GM18511 (cell line): ENCODE results near the gene C19orf67.

Experiments used
- ATAC-seq: cut with Tn5 transposase; IDR thresholded peaks from one replicate; pipeline ENCODE4 v1.9.1; 2021; ENCODE audit warnings: mild to moderate bottlenecking, moderate library complexity; ENCODE audit not compliant: unreplicated experiment

The C19orf67 gene

DNA sequence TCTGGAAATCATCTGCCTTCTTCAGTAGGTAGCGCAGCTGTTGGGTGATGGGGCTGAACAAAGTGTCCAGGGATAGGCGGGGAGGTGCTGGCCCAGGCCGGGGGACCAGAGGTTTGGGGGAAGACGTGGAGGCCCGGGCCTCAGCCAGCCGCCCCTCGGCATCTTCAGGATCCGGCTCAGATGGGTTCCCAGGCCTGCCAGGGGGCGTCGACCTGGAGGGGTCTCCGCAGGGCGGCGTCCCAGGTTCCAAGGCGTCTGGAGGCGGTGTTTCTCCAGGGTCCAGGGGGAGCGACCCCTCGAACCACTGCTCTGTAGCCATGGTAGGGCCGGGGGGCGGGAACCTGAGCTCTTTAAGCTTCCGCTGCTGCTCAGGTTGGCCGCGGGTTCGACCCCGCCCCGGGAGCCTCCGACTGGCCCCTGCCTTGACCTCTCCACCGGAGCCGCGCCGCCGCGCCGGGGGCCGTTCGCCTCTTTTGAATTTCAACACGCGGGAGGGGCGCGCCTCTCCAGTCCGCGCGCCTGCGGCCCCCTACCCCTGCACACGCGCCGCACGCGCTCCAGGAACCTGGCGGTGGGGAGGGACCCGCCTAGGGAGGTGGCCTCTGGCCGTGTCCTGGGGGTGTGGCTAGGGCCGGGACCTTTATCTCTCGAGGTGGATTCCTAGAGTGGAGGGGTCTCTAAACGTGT lies at the start of gene C19orf67:
TSS of gene C19orf67 (minus strand) at position 475 of the 687 bp plus-strand sequence. CDS start at position 319, 156 bp downstream.
- ATAC-seq, result no peak

DNA sequence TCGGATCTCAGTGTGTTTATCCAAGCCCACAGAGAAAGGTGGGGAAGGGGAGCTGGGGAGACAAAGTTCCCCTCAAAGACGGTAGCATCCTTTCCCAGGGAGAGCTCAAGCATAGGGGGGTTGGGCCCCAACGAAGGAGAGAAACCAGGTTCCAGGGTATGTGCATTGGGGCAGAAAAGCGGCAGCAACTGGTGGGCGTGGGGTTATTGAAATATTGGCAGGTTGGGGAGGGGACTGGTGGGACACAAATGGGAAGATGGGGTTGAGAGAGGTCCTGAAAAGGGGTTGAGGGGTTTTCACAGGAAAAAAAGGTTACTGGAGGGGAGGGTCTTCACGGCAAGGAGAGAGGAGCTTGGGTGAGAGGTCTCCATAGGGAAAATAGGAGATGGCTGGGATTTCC lies 49.8 kb upstream of the C19orf67 start:
- ATAC-seq, result no peak

DNA sequence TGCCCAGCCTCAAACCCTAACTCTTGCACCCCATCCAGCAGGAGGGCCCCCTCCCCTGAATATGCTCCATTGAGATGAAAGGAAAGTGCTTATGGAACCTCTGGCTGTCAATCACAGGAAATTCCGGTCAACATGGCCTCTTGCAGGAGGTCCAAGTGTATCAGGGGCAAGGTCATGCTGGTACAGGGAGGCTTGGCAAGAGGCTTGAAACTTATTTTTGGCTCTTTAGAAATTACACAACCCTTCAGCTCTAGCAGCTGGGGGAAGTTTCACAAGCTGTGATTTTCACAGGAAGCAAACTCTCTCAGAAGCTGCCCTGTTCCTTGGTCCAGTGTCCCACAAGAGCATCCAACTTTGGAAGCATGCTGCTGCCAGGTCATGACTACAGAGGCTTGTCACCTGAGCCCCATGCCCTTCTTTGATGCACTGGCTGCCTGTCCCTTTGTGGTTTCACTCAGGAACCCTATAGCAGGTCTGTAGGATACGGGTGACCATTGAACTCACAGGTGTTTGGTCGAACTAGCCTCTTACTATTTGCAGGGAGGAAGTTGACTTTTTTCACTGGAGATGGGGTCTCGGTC lies 42.4 kb upstream of the C19orf67 start:
- ATAC-seq, result no peak

DNA sequence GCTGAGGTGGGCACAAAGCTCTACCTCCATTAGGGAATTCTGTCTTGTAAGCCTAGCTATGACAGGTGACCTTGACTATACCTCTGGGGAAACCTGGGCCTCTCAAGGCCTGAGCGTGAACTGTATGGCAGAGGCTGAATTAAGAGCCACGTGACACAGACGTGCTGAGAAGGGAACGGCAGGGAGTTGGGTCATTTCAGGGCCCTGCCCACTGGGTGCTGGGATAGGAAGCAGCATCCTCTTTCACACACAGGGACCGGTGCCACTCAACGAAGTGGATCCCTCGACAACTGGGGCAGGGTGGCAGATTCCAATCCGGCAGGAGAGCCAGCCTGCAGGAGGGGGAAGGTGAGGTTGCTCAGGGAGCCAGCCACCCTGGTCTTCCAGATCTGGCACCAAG lies 41.6 kb upstream of the C19orf67 start:
- ATAC-seq, result no peak

DNA sequence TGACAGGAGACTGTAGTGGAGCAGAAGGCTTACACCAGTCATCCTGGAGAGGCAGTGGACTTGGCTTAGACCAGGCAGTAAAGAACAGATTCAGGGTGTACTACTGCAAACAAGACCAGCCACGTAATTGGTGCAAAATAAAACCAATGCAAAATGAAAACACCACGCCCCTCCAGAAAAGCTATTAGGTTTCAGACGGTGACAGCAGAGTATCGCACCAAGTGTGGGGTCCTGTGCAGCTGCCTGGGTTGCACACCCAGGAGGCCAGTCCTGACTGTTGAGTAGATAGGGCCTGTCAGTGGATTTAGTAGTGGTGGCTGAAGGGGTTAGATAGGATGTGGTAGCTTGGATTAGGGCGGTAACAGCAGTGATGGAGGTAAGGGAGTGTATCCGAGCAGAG lies 37.3 kb upstream of the C19orf67 start:
- ATAC-seq, result no peak

DNA sequence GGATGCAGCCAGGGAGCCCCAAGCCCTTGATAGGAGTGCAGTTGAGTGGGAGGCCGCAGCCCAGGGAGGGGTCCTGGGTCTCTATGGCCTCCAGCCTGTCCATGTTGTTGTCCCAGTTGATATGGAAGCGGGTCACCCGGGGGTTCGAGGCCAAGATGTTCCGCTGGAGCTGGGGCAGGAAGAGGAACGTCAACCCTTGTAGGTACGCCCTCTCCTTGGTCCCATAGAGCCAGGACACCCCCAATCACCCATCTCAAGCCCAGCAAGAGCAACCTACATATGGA lies 34.9 kb upstream of the C19orf67 start:
- no peak for ATAC-seq

DNA sequence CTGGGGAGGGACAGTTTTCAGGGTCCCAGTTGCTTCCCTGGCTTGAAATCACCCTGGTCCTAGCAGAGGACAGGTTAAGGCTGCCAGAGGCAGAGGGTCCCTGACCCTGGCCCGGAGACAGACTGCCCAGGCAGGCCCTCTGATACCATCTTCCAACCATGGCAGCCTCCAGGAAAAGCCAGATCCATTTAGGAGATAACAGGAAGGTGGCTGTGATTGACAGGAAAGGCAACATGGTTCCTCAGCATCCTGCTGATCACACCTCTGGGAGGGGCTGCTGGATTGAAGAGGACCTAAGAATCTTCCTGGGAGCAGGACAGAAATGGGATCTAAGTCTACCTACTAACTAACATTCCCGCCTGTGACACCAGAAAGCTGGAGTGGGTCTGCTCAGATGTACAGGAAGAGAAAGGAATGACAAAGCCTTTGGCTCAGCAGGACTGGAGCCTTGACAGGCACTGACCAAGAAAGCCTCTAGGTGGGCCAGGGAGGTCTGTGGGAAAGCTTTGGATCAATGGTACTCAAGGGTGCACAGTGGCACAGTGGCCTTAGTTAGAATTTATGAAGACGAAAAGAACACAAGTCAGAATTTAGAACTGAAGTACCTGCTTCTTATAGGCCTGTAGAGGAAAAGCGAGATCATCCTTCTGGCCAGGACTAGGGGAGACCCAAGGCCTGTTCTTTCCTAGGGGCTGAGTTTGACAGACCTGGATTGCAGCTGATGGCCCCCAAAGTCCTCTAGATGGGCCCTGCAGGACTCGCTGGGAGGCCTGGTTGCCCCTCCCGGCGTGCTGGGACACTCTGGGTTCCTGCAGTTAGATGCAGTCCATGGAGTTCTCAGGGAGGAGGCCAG lies 34.3 kb upstream of the C19orf67 start:
- ATAC-seq, result no peak

DNA sequence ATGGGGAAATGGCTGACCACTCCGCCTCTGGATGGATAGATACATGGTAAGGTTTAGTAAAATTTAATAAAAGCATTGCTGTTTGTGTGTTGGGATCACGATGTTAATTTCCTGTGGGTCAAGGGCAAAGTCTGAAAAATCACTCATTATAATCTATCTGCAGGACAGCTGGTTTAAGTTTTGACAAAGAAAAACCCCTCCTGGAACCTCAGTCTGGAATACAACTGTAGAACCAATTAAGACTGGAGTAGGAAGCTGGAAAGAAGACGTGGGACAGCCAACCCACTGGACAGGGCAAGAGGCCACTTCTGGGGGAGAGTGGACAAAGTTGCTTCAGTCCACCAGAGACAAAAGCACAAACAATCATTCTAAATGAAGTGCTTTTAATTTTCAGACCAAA lies 33.6 kb upstream of the C19orf67 start:
- no peak for ATAC-seq

DNA sequence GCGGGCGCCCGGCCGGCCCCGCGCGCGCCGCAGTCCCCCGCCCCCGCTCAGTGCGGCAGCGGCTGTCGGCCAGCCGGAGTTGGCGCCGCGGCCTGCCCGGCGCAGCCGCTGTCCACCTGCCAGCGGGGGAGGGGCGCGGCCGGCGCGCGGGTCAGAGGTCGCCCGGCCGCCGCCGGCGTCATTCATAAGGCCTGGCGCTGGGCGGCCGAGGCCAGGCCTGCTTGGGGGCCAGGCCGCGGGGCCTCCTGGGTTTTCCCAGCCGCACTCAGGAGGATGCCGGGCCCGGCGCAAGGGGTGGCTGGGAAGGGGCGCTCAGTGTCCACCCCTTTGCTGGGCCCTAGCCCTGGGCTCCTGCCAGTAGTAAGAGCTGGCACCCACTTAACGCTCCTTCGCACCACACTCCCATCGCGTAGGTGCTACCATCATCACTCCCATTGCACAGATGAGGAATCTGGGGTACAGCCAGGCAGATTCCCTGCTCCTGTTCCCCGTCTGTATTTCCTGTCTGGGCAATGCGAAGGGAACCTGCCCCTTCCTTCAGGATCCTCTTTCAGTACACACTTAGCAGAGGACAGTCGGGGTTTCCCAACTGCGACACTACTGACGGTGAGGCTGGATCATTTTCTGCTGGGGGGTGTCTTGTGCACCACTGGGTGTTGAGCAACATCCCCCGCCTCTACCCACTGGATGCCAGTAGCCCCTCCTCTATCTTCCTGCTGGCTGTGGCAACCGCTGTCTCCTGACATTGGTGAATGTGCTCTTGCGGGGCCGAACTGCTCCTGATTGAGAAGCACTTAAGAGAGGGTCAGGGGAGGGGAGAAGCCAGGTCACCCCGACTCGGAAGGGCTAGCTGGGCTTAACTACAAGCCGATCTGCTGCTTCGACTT lies 32.8 kb upstream of the C19orf67 start:
- no peak for ATAC-seq

DNA sequence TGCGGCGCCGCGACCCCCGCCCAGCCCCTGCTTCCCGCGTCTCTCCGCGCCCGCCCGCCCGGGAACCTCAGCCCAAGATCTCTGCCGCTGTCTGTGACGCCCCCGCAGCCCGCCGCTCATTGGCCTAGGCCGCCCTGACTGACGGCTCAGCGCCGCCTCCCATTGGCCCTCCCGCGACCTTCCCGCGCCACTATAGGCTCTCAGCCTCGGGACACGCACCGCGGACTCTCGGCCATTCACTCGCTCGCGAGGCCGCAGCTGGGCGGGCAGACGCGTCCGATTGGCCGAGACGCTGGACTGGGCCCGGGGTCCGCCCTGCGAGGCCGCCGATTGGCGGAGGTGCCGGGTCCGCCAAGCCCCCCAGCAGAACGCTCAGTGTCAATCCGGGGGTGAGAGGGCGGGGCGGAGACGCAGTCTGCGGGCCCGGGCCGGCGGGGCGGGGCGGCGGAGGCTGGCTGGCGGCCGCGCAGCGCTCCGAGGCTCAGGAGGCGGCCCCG lies 32.1 kb upstream of the C19orf67 start, which contains the start of gene PRKACA:
TSS of gene PRKACA (minus strand) at position 95 of the 497 bp plus-strand sequence. CDS start 215 bp downstream, outside the sequence.
- ATAC-seq, result peak; percentile 92

DNA sequence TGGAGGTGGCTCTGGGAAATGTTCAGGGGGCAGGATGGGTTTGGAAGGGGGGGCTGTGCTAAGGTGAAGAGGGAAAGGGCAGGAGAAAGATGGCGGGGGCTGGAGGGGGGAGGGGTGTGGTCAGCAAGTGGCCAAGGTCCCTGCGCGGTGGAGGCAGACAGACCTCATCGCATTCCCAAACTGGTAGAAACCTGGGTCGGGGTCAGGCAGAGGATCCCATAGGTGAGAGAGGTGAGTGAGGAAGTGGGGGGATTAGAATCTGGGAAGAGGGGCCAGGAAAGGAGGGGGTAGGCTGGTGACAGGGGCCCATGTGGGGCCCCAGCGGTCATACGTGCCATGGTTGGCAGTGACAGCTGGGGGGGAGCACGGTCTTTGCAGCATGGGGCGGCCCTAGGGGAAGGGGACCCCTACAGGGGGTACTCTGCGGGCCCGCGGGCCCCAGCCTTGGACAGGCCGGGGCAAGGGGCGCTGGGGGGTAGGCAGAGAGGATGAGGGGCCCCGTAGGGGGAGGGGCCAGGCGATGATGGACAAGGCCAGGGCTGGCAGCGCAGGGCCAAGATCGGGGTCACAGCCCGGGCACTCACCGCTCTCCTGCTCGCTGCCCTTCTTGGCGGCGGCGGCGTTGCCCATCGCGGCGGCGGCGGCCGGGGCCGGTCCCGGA lies 31.5 kb upstream of the C19orf67 start:
- peak; percentile 12 for ATAC-seq

DNA sequence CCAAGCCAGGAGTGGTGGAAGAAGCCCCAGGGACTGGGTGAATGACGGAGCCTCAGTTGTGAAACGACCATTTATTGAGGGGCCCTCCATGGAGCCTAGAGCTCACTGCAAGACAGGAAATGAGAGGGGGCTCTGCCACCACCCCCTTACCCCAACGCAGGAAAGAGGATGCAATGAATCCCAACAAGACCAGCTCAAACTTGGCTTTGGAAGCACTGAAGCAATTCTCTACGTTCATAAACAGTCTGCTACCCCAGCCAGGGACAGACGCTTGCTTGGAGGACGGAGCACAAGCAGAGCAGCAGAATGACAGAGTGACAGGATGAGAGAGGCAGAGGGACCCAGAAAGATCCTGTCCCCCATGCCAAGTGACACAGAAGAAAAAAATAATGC lies 30.9 kb upstream of the C19orf67 start:
- ATAC-seq, result no peak

DNA sequence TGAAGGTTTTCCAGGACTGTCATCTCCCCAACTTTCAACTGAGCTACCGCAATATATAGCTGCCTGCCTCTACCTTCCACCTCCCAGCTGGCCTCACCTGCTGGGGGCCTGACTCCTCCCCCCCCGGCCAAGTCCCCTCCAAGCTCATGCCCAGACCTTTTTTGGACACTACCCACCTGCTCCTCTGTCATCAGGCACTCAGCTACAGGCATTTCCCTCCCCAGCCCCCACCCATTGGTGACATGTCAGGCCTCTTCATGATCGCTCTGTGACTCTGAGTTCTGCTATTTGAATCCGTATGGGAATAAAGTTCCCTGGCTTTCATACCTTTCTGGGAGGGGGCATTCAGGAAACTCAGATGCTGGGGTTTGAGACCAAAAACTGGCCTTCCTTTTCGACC lies 30.2 kb upstream of the C19orf67 start:
- no peak for ATAC-seq

DNA sequence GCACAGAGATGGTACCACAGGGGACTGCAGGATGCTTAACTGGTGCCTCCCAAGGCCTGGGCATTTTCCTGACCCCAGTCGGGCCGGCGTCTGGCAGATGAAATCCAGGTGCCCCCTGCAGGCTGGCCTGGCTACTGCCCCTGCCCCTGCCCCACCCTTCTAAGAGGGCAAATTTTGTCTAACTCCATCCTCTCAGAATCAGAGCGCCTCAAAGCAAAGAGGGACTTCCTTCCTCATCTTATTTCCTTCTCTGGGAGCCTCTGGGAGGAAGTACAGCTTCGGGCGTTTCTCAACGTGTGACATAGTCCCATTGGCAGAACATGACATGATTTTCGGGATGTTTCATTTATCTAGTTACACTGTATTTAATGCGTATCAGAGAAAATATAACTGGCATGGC lies 29.3 kb upstream of the C19orf67 start:
- no peak for ATAC-seq

DNA sequence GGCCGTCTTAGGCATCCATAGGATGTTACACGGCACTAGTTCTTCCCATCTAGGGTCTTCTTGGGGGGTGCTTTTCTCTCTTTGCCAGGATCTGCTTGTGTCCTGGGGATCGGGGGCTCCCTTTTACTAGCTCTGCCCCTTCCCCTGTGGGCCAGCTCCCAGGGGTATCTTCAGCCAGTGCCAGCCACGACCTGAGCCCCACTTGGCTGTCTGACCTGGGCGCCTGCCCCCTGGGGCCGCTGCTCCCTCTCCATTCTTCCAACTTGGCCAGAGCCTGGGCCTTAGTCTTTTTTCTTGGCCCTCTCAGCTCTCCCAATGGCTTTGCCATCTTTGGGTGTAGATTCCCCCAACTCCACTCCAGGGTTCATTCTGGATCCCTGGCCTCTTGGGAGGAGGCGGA lies 28.9 kb upstream of the C19orf67 start:
- no peak for ATAC-seq

DNA sequence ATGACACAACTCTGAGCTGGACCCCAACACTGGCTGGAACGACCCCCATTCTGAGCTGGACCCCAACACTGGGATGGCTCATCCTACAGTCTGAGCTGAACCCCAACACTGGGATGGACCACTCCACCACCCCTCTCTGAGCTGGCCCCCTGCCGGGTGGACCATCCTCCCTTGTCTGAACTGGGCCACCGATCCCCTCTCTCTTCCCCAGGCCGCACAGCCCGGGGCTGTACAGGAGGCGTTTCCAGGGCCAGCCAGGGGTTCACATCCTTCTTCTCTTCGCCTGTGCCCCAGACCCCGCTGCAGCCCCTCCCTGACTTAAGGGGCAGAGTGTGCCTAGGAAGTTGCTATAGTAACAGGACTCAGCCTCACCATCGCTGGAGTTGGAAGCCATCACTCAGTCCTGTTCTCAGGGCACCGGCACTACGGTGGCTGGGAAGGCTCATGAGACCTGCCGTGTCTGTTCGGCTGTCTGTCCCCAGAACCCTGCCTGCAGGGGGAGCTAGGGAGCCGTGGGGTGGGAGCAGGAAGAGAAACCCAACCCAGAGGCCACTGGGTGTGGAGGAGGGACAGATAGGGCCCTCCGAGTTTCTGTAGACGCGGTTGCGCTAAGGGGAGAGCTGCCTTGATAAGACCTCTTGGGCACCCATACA lies 28.3 kb upstream of the C19orf67 start:
- ATAC-seq, result no peak

DNA sequence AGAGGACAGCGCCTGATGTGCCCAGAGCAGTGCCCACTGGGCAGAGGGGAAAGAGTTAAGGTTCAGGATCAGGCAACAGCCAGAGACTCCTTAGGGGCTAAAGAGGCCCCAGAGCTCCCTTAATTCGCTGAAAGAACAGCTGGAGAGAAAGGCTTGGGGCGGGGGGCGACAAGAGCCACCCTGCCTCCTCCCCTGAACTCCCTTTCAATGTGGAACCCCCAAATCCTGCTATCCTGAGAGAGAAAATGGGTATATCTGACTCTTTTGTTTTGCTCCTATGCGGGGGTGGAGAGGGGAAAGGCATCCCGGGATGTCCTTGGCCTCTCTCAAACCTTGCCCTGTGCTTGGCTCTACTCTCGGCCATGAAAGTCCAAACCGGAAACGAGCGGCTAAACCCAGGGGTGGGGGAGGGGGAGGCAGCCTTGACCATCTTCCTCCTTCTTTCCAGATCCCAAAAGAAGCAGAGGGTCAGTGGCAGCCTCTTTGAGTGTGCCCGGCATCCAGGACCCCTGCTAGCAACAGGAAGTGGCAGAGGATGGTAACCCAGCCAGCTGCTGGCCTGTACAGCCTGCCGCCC lies 27.3 kb upstream of the C19orf67 start:
- ATAC-seq, result no peak

DNA sequence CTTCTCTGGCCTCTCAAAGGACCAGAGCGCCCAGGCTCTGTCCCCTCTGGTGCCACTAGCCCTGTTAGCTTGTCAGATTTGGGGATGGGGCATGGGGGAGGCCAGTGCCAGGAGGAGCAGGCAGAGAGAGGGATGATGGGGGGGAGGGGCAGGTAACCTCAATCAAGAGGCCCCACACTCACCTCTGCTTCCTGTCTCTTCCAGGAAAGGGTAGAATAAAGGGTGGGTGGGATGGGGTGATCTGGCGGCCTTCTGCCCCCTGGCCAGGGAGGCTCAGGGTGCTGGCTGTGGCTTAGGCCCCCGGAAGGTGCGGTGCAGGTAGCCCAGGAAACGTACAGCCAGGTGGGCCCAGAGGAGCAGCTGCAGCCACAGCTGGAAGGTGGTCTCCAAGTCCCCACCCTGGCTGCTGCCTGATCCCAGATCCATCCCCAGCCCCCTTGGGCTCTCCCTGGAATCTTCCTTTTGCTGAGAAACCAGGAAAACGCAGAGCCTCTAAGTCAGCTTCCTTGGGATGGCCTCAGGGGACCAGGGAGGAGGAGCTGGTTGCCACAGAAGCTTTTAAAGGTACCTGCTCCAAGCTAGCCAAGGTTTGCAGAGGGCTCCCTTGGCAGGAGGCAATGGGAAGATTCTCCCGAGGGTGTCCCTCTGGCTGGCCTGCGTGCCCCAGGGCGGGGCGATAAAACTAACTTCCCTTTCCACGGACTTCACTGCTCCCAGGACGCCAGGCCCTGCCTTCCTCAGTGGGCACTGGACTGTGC lies 26.6 kb upstream of the C19orf67 start:
- ATAC-seq, result no peak

DNA sequence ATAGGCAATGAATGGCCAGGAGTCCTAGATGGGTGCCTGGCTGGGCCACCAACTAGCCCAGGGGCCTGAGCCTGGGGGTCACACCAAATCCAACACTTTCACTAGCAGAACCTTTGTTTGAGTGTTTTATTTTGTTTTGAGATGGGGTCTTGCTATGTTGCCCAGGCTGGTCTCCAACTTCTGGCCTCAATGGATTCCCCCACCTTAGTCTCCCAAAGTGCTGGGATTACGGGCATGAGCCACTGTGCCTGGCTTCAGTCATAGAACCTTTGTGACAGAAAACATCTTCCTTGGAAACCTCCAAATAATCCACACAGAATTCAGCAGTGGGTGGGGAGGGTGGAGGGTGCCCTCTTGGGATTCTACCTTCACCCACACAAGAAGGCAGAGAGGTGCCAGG lies 25.9 kb upstream of the C19orf67 start:
- ATAC-seq, result no peak
